GM19467 (cell line): ENCODE results near the gene CCNJL.
"Not testable (repeated sequence)": the region's sequence is repeated elsewhere in the genome, so short reads cannot be mapped to it uniquely, and the experiment has no call there.

Experiments
- ATAC-seq: cut with Tn5 transposase; IDR thresholded peaks from one replicate; pipeline ENCODE4 v1.9.1; 2021; ENCODE audit warnings: mild to moderate bottlenecking, moderate library complexity; ENCODE audit not compliant: unreplicated experiment

The CCNJL gene

GRCh38 chr5:160262151-160263074 is 50.0 kb downstream of the CCNJL start:
- ATAC-seq: no peak

- ATAC-seq: peak; percentile 68
These were observed 51.2 kb downstream of the CCNJL start for GRCh38 chr5:160260881-160261815.

GRCh38 chr5:160260006-160260775 is 52.2 kb downstream of the CCNJL start:
- no peak for ATAC-seq

GRCh38 chr5:160259341-160259740 is 53.0 kb downstream of the CCNJL start:
- no peak for ATAC-seq

- ATAC-seq: no peak
These were observed 57.7 kb downstream of the CCNJL start for GRCh38 chr5:160254706-160255105.

GRCh38 chr5:160253441-160253840 is 58.9 kb downstream of the CCNJL start:
- no peak for ATAC-seq

GRCh38 chr5:160252916-160253315 is 59.4 kb downstream of the CCNJL start:
- no peak for ATAC-seq

GRCh38 chr5:160251406-160252155 is 60.8 kb downstream of the CCNJL start:
- no peak for ATAC-seq

GRCh38 chr5:160250826-160251225 is 61.5 kb downstream of the CCNJL start:
- no peak for ATAC-seq

- no peak for ATAC-seq
These were observed 62.1 kb downstream of the CCNJL start for GRCh38 chr5:160250226-160250625.

- ATAC-seq: not testable (repeated sequence)
These were observed 62.8 kb downstream of the CCNJL start for GRCh38 chr5:160249570-160249969.

GRCh38 chr5:160245506-160246086 is 66.8 kb downstream of the CCNJL start:
- no peak for ATAC-seq

GRCh38 chr5:160242145-160242544 is 70.2 kb downstream of the CCNJL start:
- ATAC-seq: no peak

- ATAC-seq: no peak
These were observed 72.0 kb downstream of the CCNJL start for GRCh38 chr5:160240350-160240749.

- no peak for ATAC-seq
These were observed 74.7 kb downstream of the CCNJL start for GRCh38 chr5:160237571-160238093.

- no peak for ATAC-seq
These were observed 76.6 kb downstream of the CCNJL start for GRCh38 chr5:160235731-160236130.

GRCh38 chr5:160233215-160233614 is 79.1 kb downstream of the CCNJL start:
- ATAC-seq: no peak

GRCh38 chr5:160231783-160232342 is 80.5 kb downstream of the CCNJL start:
- ATAC-seq: no peak
